GM12878 (cell line): Measurements from ENCODE around the gene TBL1XR1. TPM values are rescaled to one million over a fixed set of nuclear protein-coding genes. Genes with fewer than 3 reads are reported as not detected.

Experiments used
- ATAC-seq: fragments of 200-7000 bp; cut with Tn5 transposase; 3 replicates; pipeline ENCODE4 v1.9.1; 2020; ENCODE audit warnings: mild to moderate bottlenecking, moderate library complexity
- BruUV-seq: library from RNA; stranded (reverse); fragments of 400-500 nt; replicated peaks from 2 replicates; lab custom pipeline; 2021; lab: Mats Ljungman, UMichigan
- CTCF ChIA-PET: fragments of 300-600 bp; sonication (Branson Sonifier 250); formaldehyde crosslinking; extraction: SDS; loops from one replicate; lab custom pipeline; 2021; ENCODE audit warnings: inconsistent platforms; lab: Yijun Ruan, JAX
- POLR2A ChIA-PET: fragments of 350-600 bp; formaldehyde crosslinking; extraction: SDS; loops from one replicate; lab custom pipeline; 2021; ENCODE audit warnings: inconsistent platforms; lab: Charles Lee
- RAD21 ChIA-PET: fragments of 300-600 bp; sonication (Branson Sonifier 250); formaldehyde crosslinking; loops from one replicate; lab custom pipeline; 2023; ENCODE audit warnings: antibody characterized with exemption; ENCODE audit not compliant: unreplicated experiment; lab: Charles Lee
- SMC1A ChIA-PET: fragments of 300-600 bp; sonication (Branson Sonifier 250); formaldehyde crosslinking; loops from one replicate; lab custom pipeline; 2023; ENCODE audit not compliant: unreplicated experiment, uncharacterized antibody; lab: Charles Lee
- DNase-seq: peaks from one replicate; pipeline ENCODE4 v3.0.0-alpha.2; 2011; ENCODE audit warnings: low read depth, low spot score
- FAIRE-seq: peaks from 3 replicates; lab custom pipeline; 2011; peaks lifted over from hg19 to GRCh38; lab: Jason Lieb, UNC
- H2AFZ ChIP-seq: 2 replicates; pipeline ENCODE4 v1.6.0; 2011; ENCODE audit warnings: low read depth, low read length, control low read depth; ENCODE audit not compliant: control insufficient read depth
- H3K27ac ChIP-seq: 2 replicates; pipeline ENCODE4 v1.5.1; 2011; ENCODE audit warnings: control low read depth; ENCODE audit not compliant: control insufficient read depth, insufficient read depth
- H3K27me3 ChIP-seq, 2 experiments: replicated peaks in 1 of 2; 2 replicates each; pipeline versions ENCODE4 v1.6.0 to v1.6.1; 2011; ENCODE audit warnings: low read length in 1 of 2; ENCODE audit not compliant: control insufficient read depth in 2 of 2, insufficient read depth in 2 of 2
- H3K36me3 ChIP-seq, 2 experiments: 2 replicates each; pipeline ENCODE4 v1.5.1; 2011; ENCODE audit warnings: low read length in 1 of 2; ENCODE audit not compliant: control insufficient read depth in 2 of 2, insufficient read depth in 2 of 2
- H3K4me1 ChIP-seq: 2 replicates; pipeline ENCODE4 v1.6.1; 2011; ENCODE audit warnings: mild to moderate bottlenecking, low read length, moderate library complexity, mixed read lengths; ENCODE audit not compliant: control insufficient read depth, insufficient read depth
- H3K4me2 ChIP-seq: 2 replicates; pipeline ENCODE4 v1.6.0; 2011; ENCODE audit warnings: control low read depth; ENCODE audit not compliant: control insufficient read depth, insufficient read depth
- H3K4me3 ChIP-seq: fragments of 200-600 bp; sonication (generic); 2 replicates; pipeline ENCODE4 v1.5.1; 2016
- H3K79me2 ChIP-seq: 2 replicates; pipeline ENCODE4 v1.6.0; 2011; ENCODE audit warnings: low read length; ENCODE audit not compliant: control insufficient read depth, insufficient read depth
- H3K9ac ChIP-seq: 2 replicates; pipeline ENCODE4 v1.8.0; 2011; ENCODE audit warnings: low read length, control low read depth, mixed read lengths; ENCODE audit not compliant: control insufficient read depth, insufficient read depth
- H3K9me3 ChIP-seq: replicated peaks from 3 replicates; pipeline ENCODE4 v1.5.1; 2011; ENCODE audit warnings: mild to moderate bottlenecking, low read length; ENCODE audit not compliant: control insufficient read depth, insufficient read depth
- H4K20me1 ChIP-seq: 2 replicates; pipeline ENCODE4 v1.6.0; 2011; ENCODE audit not compliant: control insufficient read depth, insufficient read depth
- E2F8 ChIP-seq: fragments of 450-650 bp; IDR thresholded peaks from 2 replicates; pipeline ENCODE4 v1.6.1; 2018; ENCODE audit warnings: mild to moderate bottlenecking, low read depth, moderate library complexity; ENCODE audit not compliant: partially characterized antibody
- NR2F1 ChIP-seq: fragments of 450-650 bp; conservative IDR thresholded peaks from 2 replicates; pipeline ENCODE4 v1.6.1; 2017; ENCODE audit warnings: mild to moderate bottlenecking
- SMAD5 ChIP-seq: IDR thresholded peaks from 2 replicates; pipeline ENCODE4 v1.6.1; 2016; ENCODE audit warnings: antibody characterized with exemption, low read depth
- SPI1 ChIP-seq: IDR thresholded peaks from 2 replicates; pipeline ENCODE4 v1.6.1; 2011; ENCODE audit warnings: low read depth, mild to moderate bottlenecking, low read length, moderate library complexity, borderline replicate concordance; ENCODE audit not compliant: insufficient read depth
- TARDBP ChIP-seq: IDR thresholded peaks from 2 replicates; pipeline ENCODE4 v1.6.1; 2016; ENCODE audit warnings: borderline replicate concordance
- TCF12 ChIP-seq: IDR thresholded peaks from 2 replicates; pipeline ENCODE4 v1.6.1; 2011; ENCODE audit warnings: low read depth, mild to moderate bottlenecking, low read length
- WRNIP1 ChIP-seq: IDR thresholded peaks from 2 replicates; pipeline ENCODE4 v1.6.1; 2011; ENCODE audit warnings: low read depth, low read length, improper control_type of control experiment, borderline replicate concordance
- ZBTB4 ChIP-seq: fragments of 450-650 bp; formaldehyde crosslinking; IDR thresholded peaks from 2 replicates; pipeline ENCODE4 v1.4.0; 2022; ENCODE audit warnings: mild to moderate bottlenecking, moderate library complexity
- ZNF274 ChIP-seq: IDR thresholded peaks from one replicate; pipeline ENCODE4 v1.8.0; 2011; ENCODE audit not compliant: insufficient read length, insufficient read depth
- ZNF384 ChIP-seq: IDR thresholded peaks from 2 replicates; pipeline ENCODE4 v1.6.1; 2012; ENCODE audit warnings: low read depth, mild to moderate bottlenecking, low read length, improper control_type of control experiment, borderline replicate concordance
- WGBS: methylation state at CpG from one replicate; pipeline ENCODE4 v1.1.6; 2016; ENCODE audit warnings: low lambda C conversion rate; ENCODE audit not compliant: insufficient replicate concordance, insufficient coverage; ENCODE audit errors: missing lambda C conversion rate; 5-methylcytosine and 5-hydroxymethylcytosine counted together
- in situ Hi-C: fragments of 300-500 bp; cut with MboI; formaldehyde crosslinking; loops from 9 replicates; pipeline ENCODE4 v1.14.3; 2018; ENCODE audit warnings: mixed read lengths
- intact Hi-C: fragments of 100-400 bp; cut with micrococcal nuclease; formaldehyde crosslinking; loops from one replicate; pipeline ENCODE4 v1.14.2; 2022; ENCODE audit not compliant: unreplicated experiment
- polyA plus RNA-seq, 11 experiments: library from polyadenylated mRNA; depleted of rRNA in 4 of 11; unstranded in 6 of 11; stranded (reverse) in 5 of 11; fragments of >200 nt; fragmentation: Nextera tagmentation in 4 of 11; fragmentation: Illumina TruSeq in 1 of 11; extraction: Ambion mirVana in 4 of 11; extraction: Trizol in 1 of 11; gene quantifications; 1 replicate in 1 of 11; 2 replicates in 10 of 11; pipeline versions ENCODE4 v1.2.1 to v1.2.3, GENCODE V29; 2011 to 2016; ENCODE audit warnings: inconsistent platforms in 2 of 11, missing spikeins in 2 of 11, low read depth in 1 of 11
- total RNA-seq, 4 experiments: library from RNA; depleted of rRNA in 3 of 4; stranded (reverse); fragments of >200 nt in 3 of 4; fragmentation: Illumina TruSeq in 1 of 4; extraction: Trizol in 1 of 4; gene quantifications; 2 replicates each; pipeline versions ENCODE4 v1.2.1 to v1.2.3, GENCODE V29; 2013 to 2021

TBL1XR1 gene
- total and polyA plus RNA-seq, 10 of the 15 experiments (the other 5 are each of a cell fraction or from before 2014, with no cell fraction given): 13.0 to 115 (median 60.4) TPM

DNA sequence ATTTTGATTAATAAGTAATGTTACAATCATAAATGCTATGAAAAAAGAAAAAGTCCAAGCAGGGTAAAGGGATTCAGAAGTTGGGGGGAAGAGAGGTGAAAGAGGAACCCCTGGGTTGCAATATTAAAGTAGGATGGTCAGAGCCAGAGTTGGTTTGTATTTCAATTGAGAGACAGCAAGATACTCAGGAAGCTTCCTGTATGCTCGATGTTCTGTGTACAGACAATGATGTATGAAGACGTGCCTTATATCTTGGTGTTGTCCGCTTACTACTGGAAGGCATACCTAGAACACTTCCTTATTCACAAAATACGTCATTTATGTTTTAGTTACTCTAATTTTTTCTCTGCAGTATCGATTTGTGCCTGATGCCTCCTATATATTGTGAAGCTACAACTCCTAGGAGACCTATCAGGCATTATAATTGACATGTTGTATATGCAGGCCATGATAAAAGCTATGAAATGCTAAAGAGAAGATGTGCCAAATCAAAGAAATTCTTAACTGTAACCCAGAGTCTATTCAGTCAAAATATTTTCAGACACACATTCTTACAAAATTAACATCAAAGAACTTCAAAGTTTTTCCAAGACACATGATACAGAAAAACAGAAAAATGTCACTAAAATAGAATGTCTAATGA lies 87.5 kb downstream of the TBL1XR1 start:
- TF ChIP-seq SPI1: peak; percentile 33; the same call in 1 of the 2 replicates
- no peak for TF ChIP-seq ZNF274
- peaks cover 22% of the 10 kb centered on the region for H3K4me1 ChIP-seq

GRCh38 chr3:177108648-177109047 lies 88.6 kb downstream of the TBL1XR1 start:
- BruUV-seq: no TSS peak
- FAIRE-seq (no peak), ATAC-seq (no peak), DNase-seq (no peak)
- WGBS: 96% methylated on average over 2 of the region's 2 CpGs
- RAD21 ChIA-PET: no interaction called here
- H3K9ac ChIP-seq: no peak overlapping the region
- in situ Hi-C loops (no loop called here), intact Hi-C loops (no loop called here)
- POLR2A ChIA-PET: interaction anchor here (0.5 kb wide), 1 partner anchor 1903 kb away, joined by 5 read pairs; no protein-coding TSS in a partner anchor
- H3K27ac ChIP-seq: no peak overlapping the region
- no peak overlapping the region for H3K4me2 ChIP-seq
- SMC1A ChIA-PET: no interaction called here
- no peaks in the 10 kb centered on the region for H3K27me3 ChIP-seq
- H3K4me1 ChIP-seq: peaks cover 22% of the 10 kb centered on the region
- CTCF ChIA-PET: interaction anchor here (1.3 kb wide), 1 partner anchor 12 kb away, joined by 4 read pairs; no protein-coding TSS in a partner anchor
- peaks cover 88% of the 10 kb centered on the region for H3K79me2 ChIP-seq
- peaks cover 5% of the 10 kb centered on the region; the same call in 1 of the 2 replicates for H4K20me1 ChIP-seq
- H3K4me3 ChIP-seq: no peak overlapping the region
- no peaks in the 10 kb centered on the region; the same call in 1 of the 3 replicates for H3K9me3 ChIP-seq
- H2AFZ ChIP-seq: no peak overlapping the region
- no peaks in the 10 kb centered on the region for H3K36me3 ChIP-seq
- no peak for TF ChIP-seq TCF12
- no peak for TF ChIP-seq WRNIP1
- no peak for TF ChIP-seq ZBTB4 (CRISPR knock-in tag)
- TF ChIP-seq E2F8: no peak
- no peak for TF ChIP-seq SMAD5
- no peak for TF ChIP-seq NR2F1
- TF ChIP-seq ZNF384: no peak
- no peak for TF ChIP-seq TARDBP

More for the DNA sequence above, 87.5 kb downstream of the TBL1XR1 start:
- H3K4me3 ChIP-seq: no peak overlapping the region
- ChIA-PET SMC1A (interaction anchor here (0.6 to 1.9 kb wide), 6 partner anchors 10 to 41 kb away, joined by 3 to 8 read pairs (median 6); no protein-coding TSS in a partner anchor), RAD21 (interaction anchor here (0.7 to 1.4 kb wide), 3 partner anchors 50 to 83 kb away, joined by 3 to 6 read pairs (median 3); no protein-coding TSS in a partner anchor), POLR2A (interaction anchor here (0.7 to 2.5 kb wide), 2 partner anchors 41 to 1869 kb away, joined by 3 to 6 read pairs; no protein-coding TSS in a partner anchor), CTCF (no interaction called here)
- peaks cover 5% of the 10 kb centered on the region; the same call in 1 of the 2 replicates for H4K20me1 ChIP-seq
- no peaks in the 10 kb centered on the region for H3K36me3 ChIP-seq
- no peak overlapping the region for H2AFZ ChIP-seq
- in situ Hi-C loops: no loop called here
- no peak for DNase-seq
- H3K9ac ChIP-seq: no peak overlapping the region
- no peaks in the 10 kb centered on the region for H3K27me3 ChIP-seq
- WGBS: 44% methylated on average over 5 of the region's 5 CpGs
- peaks cover 92% of the 10 kb centered on the region for H3K79me2 ChIP-seq
- ATAC-seq: peak; percentile 65
- FAIRE-seq: no peak
- H3K9me3 ChIP-seq: no peaks in the 10 kb centered on the region; the same call in 1 of the 3 replicates
- H3K4me2 ChIP-seq: peak overlapping the region; percentile 51
- intact Hi-C loops: no loop called here
- no TSS peak for BruUV-seq
- H3K27ac ChIP-seq: no peak overlapping the region
